Sigmoid colon (tissue), 7 donors: ENCODE results near the gene WT1. TPM values are rescaled to one million over a fixed set of nuclear protein-coding genes. Genes with fewer than 3 reads are reported as not detected.
"Not testable (repeated sequence)": the region's sequence is repeated elsewhere in the genome, so short reads cannot be mapped to it uniquely, and the experiment has no call there.

Experiments
- DNase-seq: peaks from one replicate; pipeline ENCODE4 v3.0.0-alpha.2; 2019
- H3K27ac ChIP-seq, 4 donors: fragments of 200-600 bp; sonication (generic); one replicate each; pipeline ENCODE4 v1.5.1; 2016 to 2019; ENCODE audit warnings: mild to moderate bottlenecking in 1 of 4
- H3K27me3 ChIP-seq, 3 donors: fragments of 200-600 bp; sonication (generic); one replicate each; pipeline ENCODE4 v1.5.1; 2019; ENCODE audit warnings: mild to moderate bottlenecking in 1 of 3
- H3K36me3 ChIP-seq, 4 donors: fragments of 200-600 bp; sonication (generic); one replicate each; pipeline ENCODE4 v1.5.1; 2016 to 2019
- H3K4me1 ChIP-seq, 4 donors: fragments of 200-600 bp; sonication (generic); one replicate each; pipeline ENCODE4 v1.5.1; 2017 to 2019
- H3K4me3 ChIP-seq, 4 donors: fragments of 200-600 bp; sonication (generic); one replicate each; pipeline ENCODE4 v1.5.1; 2017 to 2019; ENCODE audit warnings: mild to moderate bottlenecking in 2 of 4, moderate library complexity in 1 of 4
- H3K9me3 ChIP-seq, 4 donors: fragments of 200-600 bp in 3 of 4; sonication (generic) in 3 of 4; one replicate each; pipeline versions ENCODE4 v1.5.1 to v1.6.1; 2013 to 2019
- EP300 ChIP-seq, 4 donors: sonication (generic); formaldehyde crosslinking; IDR thresholded peaks; one replicate each; pipeline ENCODE4 v1.6.1; 2017; ENCODE audit warnings: antibody characterized with exemption in 4 of 4
- POLR2A ChIP-seq, 2 donors: fragments of 450-650 bp; IDR thresholded peaks; one replicate each; pipeline ENCODE4 v1.6.1; 2016; ENCODE audit warnings: antibody characterized with exemption in 2 of 2, mild to moderate bottlenecking in 2 of 2, moderate library complexity in 2 of 2
- POLR2AphosphoS5 ChIP-seq, 4 donors: sonication (generic); formaldehyde crosslinking; IDR thresholded peaks; one replicate each; pipeline ENCODE4 v1.6.1; 2017; ENCODE audit warnings: antibody characterized with exemption in 4 of 4
- WGBS, 2 donors: extraction: QIAGEN DNeasy Blood & Tissue Kit; methylation state at CpG; one replicate each; pipeline ENCODE4 v1.1.7; 2013; 5-methylcytosine and 5-hydroxymethylcytosine counted together
- intact Hi-C: fragments of 100-400 bp; cut with DNase I; formaldehyde crosslinking; loops from one replicate; pipeline ENCODE4 v1.15.1; 2023
- polyA plus RNA-seq, 3 donors: library from polyadenylated mRNA; stranded (reverse); fragments of 200-250 nt; gene quantifications; one replicate each; pipeline ENCODE4 v1.2.3, GENCODE V29; 2013
- total RNA-seq, 4 donors: library from RNA; depleted of rRNA; stranded (reverse); fragments of >200 nt; gene quantifications; one replicate each; pipeline ENCODE4 v1.1.0, GENCODE V29; 2016
- TF ChIP-seq, protein P1 (sequence below), 4 experiments: fragments of 450-650 bp in 3 of 4; fragments of 200-600 bp in 1 of 4; IDR thresholded peaks; one replicate each; pipeline ENCODE4 v1.5.1; 2016 to 2019; ENCODE audit warnings: antibody characterized with exemption in 4 of 4, mild to moderate bottlenecking in 3 of 4, moderate library complexity in 2 of 4
- donor health status: healthy with polysubstance abuse.
- donor health status: Bipolar disorder and iron deficiency.
- donor health status: healthy.

WT1 gene
- total and polyA plus RNA-seq, 7 donors: 0.04 to 1.8 (median 1.3) TPM; not detected in 1

DNA sequence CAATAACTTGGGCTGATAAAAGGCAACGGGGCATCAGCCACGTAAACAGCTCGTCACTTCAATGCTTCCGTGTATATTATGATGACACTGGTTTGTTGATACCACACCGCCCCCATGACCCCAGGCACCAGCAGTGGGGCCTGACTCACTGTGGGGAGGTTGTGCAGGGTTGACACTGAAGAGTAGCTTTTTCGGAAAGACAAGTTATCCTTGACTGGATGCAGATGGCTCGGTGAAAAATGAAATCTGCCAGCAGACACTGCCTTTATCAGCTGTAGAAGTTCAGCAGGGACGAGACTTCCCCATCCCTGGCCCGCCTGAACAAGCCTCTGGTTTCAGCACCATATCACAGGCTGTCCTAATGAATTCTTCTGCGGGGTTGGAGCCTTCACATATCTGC lies 55.6 kb downstream of the WT1 start:
- 57 to 71% methylated on average over 10 of the region's 10 CpGs for WGBS, 2 donors
- no peaks in the 10 kb centered on the region for H3K9me3 ChIP-seq
- intact Hi-C loops: no loop called here
- H3K4me1 ChIP-seq: no peaks in the 10 kb centered on the region
- TF ChIP-seq POLR2AphosphoS5 (IDR thresholded peaks at IDR 0.05): no peak
- TF ChIP-seq EP300 (IDR thresholded peaks at IDR 0.05): no peak
- TF ChIP-seq, protein P1, sequence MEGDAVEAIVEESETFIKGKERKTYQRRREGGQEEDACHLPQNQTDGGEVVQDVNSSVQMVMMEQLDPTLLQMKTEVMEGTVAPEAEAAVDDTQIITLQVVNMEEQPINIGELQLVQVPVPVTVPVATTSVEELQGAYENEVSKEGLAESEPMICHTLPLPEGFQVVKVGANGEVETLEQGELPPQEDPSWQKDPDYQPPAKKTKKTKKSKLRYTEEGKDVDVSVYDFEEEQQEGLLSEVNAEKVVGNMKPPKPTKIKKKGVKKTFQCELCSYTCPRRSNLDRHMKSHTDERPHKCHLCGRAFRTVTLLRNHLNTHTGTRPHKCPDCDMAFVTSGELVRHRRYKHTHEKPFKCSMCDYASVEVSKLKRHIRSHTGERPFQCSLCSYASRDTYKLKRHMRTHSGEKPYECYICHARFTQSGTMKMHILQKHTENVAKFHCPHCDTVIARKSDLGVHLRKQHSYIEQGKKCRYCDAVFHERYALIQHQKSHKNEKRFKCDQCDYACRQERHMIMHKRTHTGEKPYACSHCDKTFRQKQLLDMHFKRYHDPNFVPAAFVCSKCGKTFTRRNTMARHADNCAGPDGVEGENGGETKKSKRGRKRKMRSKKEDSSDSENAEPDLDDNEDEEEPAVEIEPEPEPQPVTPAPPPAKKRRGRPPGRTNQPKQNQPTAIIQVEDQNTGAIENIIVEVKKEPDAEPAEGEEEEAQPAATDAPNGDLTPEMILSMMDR (IDR thresholded peaks at IDR 0.05): no peak
- TF ChIP-seq POLR2A (IDR thresholded peaks at IDR 0.05): no peak
- H3K27me3 ChIP-seq: peaks cover 0 to 2% (median 0%) of the 10 kb centered on the region in 3 donors
- no peak overlapping the region for H3K4me3 ChIP-seq
- no peaks in the 10 kb centered on the region for H3K36me3 ChIP-seq
- no peak overlapping the region for H3K27ac ChIP-seq
- no peak for DNase-seq

DNA sequence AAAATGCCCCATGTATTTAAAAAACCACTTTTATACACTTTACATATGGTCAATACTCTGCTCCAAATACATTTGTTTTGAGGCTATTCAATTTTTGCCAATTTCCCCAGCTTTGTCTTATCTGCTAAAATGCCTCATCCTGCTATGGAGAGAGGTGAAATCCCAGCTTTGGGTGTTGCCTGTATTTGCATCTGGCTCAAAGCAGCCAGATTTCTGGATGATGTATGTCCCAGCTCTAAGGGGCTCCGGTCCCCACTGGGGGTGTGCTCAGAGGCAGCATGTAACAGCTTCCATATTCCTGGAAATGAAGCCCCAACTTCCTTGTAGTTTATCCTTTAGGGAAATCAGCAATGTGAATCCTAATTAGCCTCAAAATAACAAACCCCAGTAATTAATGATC lies 59.5 kb downstream of the WT1 start:
- Histone ChIP-seq H3K27me3 (peaks cover 0 to 6% (median 0%) of the 10 kb centered on the region in 3 donors), H3K27ac (no peak overlapping the region), H3K36me3 (no peaks in the 10 kb centered on the region), H3K4me1 (no peaks in the 10 kb centered on the region), H3K4me3 (no peak overlapping the region), H3K9me3 (no peaks in the 10 kb centered on the region)
- no peak for DNase-seq
- 51 to 67% methylated on average over 1 of the region's 1 CpG for WGBS, 2 donors
- TF ChIP-seq EP300 (IDR thresholded peaks at IDR 0.05) (no peak), POLR2A (IDR thresholded peaks at IDR 0.05) (no peak), POLR2AphosphoS5 (IDR thresholded peaks at IDR 0.05) (no peak)
- TF ChIP-seq, protein P1 (IDR thresholded peaks at IDR 0.05): no peak
- intact Hi-C loops: no loop called here

DNA sequence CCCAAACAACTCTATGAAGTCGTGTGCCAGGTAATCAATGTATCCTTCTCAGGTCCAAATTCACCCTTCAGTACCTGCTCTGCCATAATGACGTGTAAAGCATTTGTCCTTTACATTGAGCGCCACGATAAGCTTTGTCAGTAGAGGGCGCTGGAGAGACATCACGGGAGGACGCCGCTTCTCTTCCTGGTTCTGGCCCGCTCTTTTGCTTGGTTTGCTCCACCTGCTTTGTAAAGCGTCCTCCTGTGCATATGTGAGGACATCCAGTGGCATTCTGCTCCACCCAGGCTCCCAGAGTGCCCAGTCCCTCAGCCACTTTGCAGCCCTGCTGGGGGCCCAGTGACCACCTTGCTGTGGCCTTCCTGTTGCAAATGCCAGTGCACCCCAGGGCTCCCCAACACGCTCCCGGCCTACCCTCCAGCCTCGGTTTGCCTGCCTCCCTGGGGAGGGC lies 61.1 kb downstream of the WT1 start:
- peaks cover 0 to 6% (median 0%) of the 10 kb centered on the region in 3 donors for H3K27me3 ChIP-seq
- WGBS, 2 donors: 31 to 43% methylated on average over 13 of the region's 13 CpGs
- no peaks in the 10 kb centered on the region for H3K4me1 ChIP-seq
- no peak for DNase-seq
- no peaks in the 10 kb centered on the region for H3K36me3 ChIP-seq
- no peak overlapping the region for H3K27ac ChIP-seq
- H3K9me3 ChIP-seq: no peaks in the 10 kb centered on the region
- no peak overlapping the region for H3K4me3 ChIP-seq
- intact Hi-C loops: no loop called here
- TF ChIP-seq POLR2A (IDR thresholded peaks at IDR 0.05) (no peak), POLR2AphosphoS5 (IDR thresholded peaks at IDR 0.05) (no peak), EP300 (IDR thresholded peaks at IDR 0.05) (no peak)
- TF ChIP-seq, protein P1 (IDR thresholded peaks at IDR 0.05): no peak

DNA sequence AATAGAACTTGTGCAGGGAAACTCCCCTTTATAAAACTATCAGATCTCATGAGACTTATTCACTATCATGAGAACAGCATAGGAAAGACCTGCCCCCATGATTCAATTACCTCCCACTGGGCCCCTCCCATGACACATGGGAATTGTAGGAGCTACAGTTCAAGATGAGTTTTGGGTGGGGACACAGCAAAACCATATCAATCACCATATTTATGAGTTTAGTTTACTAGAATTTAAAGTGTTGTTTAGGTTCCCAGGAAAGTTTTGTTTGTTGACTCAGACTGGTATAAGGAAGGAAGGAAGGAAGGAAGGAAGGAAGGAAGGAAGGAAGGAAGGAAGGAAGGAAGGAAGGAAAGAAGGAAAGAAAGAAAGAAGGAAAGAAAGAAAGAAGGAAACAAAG lies 65.4 kb downstream of the WT1 start:
- H3K4me1 ChIP-seq, intact Hi-C loops, DNase-seq, H3K4me3 ChIP-seq, H3K27ac ChIP-seq, H3K9me3 ChIP-seq, H3K27me3 ChIP-seq, H3K36me3 ChIP-seq: not testable (repeated sequence)

DNA sequence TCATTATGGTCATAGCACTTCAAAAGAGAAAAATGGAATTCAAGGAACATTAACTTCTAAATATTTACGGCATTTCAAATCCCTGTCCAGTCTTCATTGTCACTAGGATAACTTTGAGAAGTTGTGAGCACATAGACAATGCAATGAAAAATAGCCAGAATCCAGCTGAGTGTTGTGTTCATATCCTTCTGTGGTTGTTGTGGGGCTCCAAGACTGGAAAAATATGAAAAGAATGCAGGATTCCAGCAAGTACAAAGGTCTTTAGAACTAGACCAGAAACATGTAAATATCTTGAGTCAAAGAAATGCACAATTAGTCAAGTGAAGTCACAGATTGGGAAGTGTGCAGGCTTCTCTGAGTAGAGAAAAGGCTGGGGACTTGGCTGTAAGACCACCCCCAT lies 68.7 kb downstream of the WT1 start:
- no peaks in the 10 kb centered on the region for H3K27me3 ChIP-seq

More for the DNA sequence above, 68.7 kb downstream of the WT1 start:
- no peak overlapping the region for H3K27ac ChIP-seq
- no peaks in the 10 kb centered on the region for H3K9me3 ChIP-seq
- no peaks in the 10 kb centered on the region for H3K36me3 ChIP-seq
- 92 to 94% methylated on average over 1 of the region's 1 CpG for WGBS, 2 donors
- intact Hi-C loops: no loop called here
- H3K4me1 ChIP-seq: no peaks in the 10 kb centered on the region
- H3K4me3 ChIP-seq: no peak overlapping the region
- TF ChIP-seq, protein P1 (IDR thresholded peaks at IDR 0.05): no peak
- TF ChIP-seq POLR2AphosphoS5 (IDR thresholded peaks at IDR 0.05) (no peak), EP300 (IDR thresholded peaks at IDR 0.05) (no peak), POLR2A (IDR thresholded peaks at IDR 0.05) (no peak)
- DNase-seq: no peak
